DOHH2 (cell line): ENCODE data around the gene ADIG.

ENCODE experiments used
- H3F3A ChIP-seq: fragments of 200-600 bp; sonication (generic), shearing (Covaris generic); 2 replicates; pipeline ENCODE4 v1.6.0; 2016; ENCODE audit warnings: antibody characterized with exemption, mild to moderate bottlenecking; ENCODE audit not compliant: control insufficient read depth, insufficient read depth
- H3K27ac ChIP-seq: fragments of 200-600 bp; sonication (generic); 2 replicates; pipeline ENCODE4 v1.5.1; 2014; ENCODE audit warnings: low read depth, mild to moderate bottlenecking, low read length, moderate library complexity
- H3K27me3 ChIP-seq: fragments of 200-600 bp; sonication (generic); 2 replicates; pipeline ENCODE4 v1.6.1; 2014; ENCODE audit warnings: mild to moderate bottlenecking, low read length, mixed read lengths; ENCODE audit not compliant: control insufficient read depth
- H3K36me3 ChIP-seq: fragments of 200-600 bp; sonication (generic); 2 replicates; pipeline ENCODE4 v1.6.1; 2014; ENCODE audit warnings: mild to moderate bottlenecking, low read length, moderate library complexity, mixed read lengths; ENCODE audit not compliant: control insufficient read depth
- H3K4me1 ChIP-seq: fragments of 200-600 bp; sonication (generic); 2 replicates; pipeline ENCODE4 v1.6.1; 2014; ENCODE audit warnings: mild to moderate bottlenecking, low read length, mixed read lengths; ENCODE audit not compliant: control insufficient read depth
- H3K4me2 ChIP-seq: fragments of 200-600 bp; sonication (generic); 2 replicates; pipeline ENCODE4 v1.6.0; 2014; ENCODE audit warnings: mild to moderate bottlenecking, low read length, moderate library complexity
- H3K4me3 ChIP-seq: fragments of 200-600 bp; sonication (generic); 2 replicates; pipeline ENCODE4 v1.5.1; 2014; ENCODE audit warnings: mild to moderate bottlenecking, low read length, mixed read lengths
- H3K79me2 ChIP-seq: fragments of 200-600 bp; sonication (generic); 2 replicates; pipeline ENCODE4 v1.6.1; 2014; ENCODE audit warnings: mild to moderate bottlenecking, low read length, mixed read lengths; ENCODE audit not compliant: control insufficient read depth
- H3K9me2 ChIP-seq: fragments of 200-600 bp; sonication (generic); replicated peaks from 2 replicates; pipeline ENCODE4 v1.6.1; 2014; ENCODE audit warnings: mild to moderate bottlenecking, low read length, mixed read lengths; ENCODE audit not compliant: control insufficient read depth
- H3K9me3 ChIP-seq: fragments of 200-600 bp; sonication (generic); 2 replicates; pipeline ENCODE4 v1.6.1; 2014; ENCODE audit warnings: antibody characterized with exemption, low read length, mixed read lengths; ENCODE audit not compliant: control insufficient read depth, insufficient read depth
- H4K20me1 ChIP-seq: fragments of 200-600 bp; sonication (generic); 2 replicates; pipeline ENCODE4 v1.6.0; 2014; ENCODE audit warnings: low read depth, mild to moderate bottlenecking, antibody characterized with exemption, low read length, moderate library complexity; ENCODE audit not compliant: control insufficient read depth, insufficient read depth
- EZH2phosphoT487 ChIP-seq: fragments of 200-600 bp; sonication (generic); IDR thresholded peaks from 2 replicates; pipeline ENCODE4 v1.6.1; 2017; ENCODE audit warnings: borderline replicate concordance, mild to moderate bottlenecking, antibody characterized with exemption, low read length, moderate library complexity, mixed read lengths
- TF ChIP-seq, protein P1 (sequence below): fragments of 200-600 bp; sonication (generic); IDR thresholded peaks from one replicate; pipeline ENCODE4 v1.5.1; 2014; ENCODE audit warnings: antibody characterized with exemption, mild to moderate bottlenecking, low read depth, low read length; ENCODE audit not compliant: poor library complexity, severe bottlenecking

Gene ADIG

DNA sequence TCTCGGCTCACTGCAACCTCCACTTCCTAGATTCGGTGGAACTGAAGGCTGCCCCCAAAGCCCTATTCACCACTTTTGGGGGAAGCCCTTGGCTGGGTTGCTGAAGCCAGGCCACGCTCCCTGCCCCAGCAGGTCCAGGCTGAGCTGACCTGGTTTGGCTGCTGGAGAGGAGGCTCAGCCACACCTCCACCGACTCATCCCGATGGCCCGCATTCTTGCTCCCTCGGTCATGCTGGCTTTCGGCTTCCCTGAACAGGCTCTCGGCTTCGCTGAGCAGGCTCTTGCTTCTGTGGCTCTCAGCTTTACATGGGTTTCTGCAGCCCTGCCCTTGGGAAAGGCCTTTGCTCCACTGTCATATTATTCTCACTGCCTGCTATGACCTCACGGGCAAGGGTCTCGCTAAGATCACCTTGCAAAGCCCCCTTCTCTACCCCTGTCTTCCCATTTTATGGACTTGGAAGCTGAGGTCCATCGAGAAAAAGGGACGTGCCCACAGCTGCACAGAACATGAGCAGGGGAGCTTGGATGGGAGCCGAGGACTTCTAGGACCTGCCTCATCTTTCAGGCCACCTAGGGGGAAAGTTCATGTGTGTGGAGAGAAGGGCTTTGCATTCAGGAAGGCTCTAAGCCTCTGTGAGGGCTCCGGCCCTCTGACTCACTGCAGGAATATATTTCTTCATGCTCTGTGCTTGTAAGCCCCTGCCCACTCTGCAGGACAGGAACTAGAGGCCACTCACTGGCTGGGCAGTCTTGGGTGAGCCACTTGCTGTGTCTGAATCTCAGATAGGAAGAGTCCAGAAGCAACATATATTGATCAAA is 36.2 kb downstream of the ADIG start:
- Histone ChIP-seq H3K9me2 (no peaks in the 10 kb centered on the region), H3K79me2 (no peaks in the 10 kb centered on the region), H3K9me3 (no peaks in the 10 kb centered on the region), H3K4me3 (no peak overlapping the region), H3K4me1 (no peaks in the 10 kb centered on the region), H3K27me3 (peaks cover 19% of the 10 kb centered on the region; the same call in 1 of the 2 replicates), H3K27ac (no peak overlapping the region), H3K36me3 (no peaks in the 10 kb centered on the region), H3K4me2 (no peak overlapping the region), H3F3A (no peaks in the 10 kb centered on the region), H4K20me1 (no peaks in the 10 kb centered on the region)
- no peak for TF ChIP-seq EZH2phosphoT487
- TF ChIP-seq, protein P1, sequence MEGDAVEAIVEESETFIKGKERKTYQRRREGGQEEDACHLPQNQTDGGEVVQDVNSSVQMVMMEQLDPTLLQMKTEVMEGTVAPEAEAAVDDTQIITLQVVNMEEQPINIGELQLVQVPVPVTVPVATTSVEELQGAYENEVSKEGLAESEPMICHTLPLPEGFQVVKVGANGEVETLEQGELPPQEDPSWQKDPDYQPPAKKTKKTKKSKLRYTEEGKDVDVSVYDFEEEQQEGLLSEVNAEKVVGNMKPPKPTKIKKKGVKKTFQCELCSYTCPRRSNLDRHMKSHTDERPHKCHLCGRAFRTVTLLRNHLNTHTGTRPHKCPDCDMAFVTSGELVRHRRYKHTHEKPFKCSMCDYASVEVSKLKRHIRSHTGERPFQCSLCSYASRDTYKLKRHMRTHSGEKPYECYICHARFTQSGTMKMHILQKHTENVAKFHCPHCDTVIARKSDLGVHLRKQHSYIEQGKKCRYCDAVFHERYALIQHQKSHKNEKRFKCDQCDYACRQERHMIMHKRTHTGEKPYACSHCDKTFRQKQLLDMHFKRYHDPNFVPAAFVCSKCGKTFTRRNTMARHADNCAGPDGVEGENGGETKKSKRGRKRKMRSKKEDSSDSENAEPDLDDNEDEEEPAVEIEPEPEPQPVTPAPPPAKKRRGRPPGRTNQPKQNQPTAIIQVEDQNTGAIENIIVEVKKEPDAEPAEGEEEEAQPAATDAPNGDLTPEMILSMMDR, result no peak

DNA sequence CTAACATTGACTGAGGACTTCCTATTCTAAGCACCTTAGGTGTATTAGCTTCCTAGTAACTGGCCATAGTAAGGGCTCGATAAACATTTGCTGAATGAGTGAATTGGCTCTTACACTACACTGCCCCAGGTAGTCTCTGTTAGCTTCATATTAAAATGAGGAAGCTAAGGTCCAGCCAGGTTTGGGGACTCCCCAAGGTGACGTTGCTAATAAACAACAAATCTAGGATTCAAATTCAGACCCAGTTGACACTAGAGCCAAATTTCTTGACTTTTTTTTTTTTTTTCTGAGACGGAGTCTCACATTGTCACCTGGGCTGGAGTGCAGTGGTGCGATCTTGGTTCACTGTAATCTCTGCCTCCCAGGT is 36.8 kb downstream of the ADIG start:
- Histone ChIP-seq H3K4me1 (no peaks in the 10 kb centered on the region), H3K9me3 (no peaks in the 10 kb centered on the region), H3K79me2 (no peaks in the 10 kb centered on the region), H3K27me3 (peaks cover 17% of the 10 kb centered on the region; the same call in 1 of the 2 replicates), H3K4me3 (no peak overlapping the region), H3K9me2 (no peaks in the 10 kb centered on the region), H3K36me3 (no peaks in the 10 kb centered on the region), H3K27ac (no peak overlapping the region), H4K20me1 (no peaks in the 10 kb centered on the region), H3F3A (no peaks in the 10 kb centered on the region), H3K4me2 (no peak overlapping the region)
- TF ChIP-seq, protein P1, result no peak
- no peak for TF ChIP-seq EZH2phosphoT487

DNA sequence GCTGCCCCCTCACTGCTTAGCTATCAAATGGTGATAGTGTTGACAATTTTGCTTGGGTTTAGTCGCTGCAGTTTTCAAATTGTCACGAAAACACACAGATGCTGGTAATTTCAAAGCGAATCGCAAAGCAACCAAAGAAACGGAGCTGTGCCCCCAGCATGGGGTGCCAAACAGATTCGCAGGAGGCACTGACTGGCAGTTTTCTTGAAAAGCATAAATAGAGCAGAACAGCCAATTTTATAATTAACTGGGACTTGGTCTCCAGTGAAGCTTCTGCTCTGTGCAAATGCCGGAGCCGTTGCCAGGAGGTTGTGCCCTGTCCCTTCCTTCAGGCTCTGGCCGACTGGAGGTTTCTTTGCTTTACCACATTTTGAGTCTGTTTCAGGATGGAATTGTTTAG is 39.4 kb downstream of the ADIG start:
- Histone ChIP-seq H3K9me2 (no peaks in the 10 kb centered on the region), H3K4me2 (no peak overlapping the region), H3K27me3 (peaks cover 15% of the 10 kb centered on the region; the same call in 1 of the 2 replicates), H3K27ac (no peak overlapping the region), H3K36me3 (no peaks in the 10 kb centered on the region), H3K9me3 (no peaks in the 10 kb centered on the region), H3F3A (no peaks in the 10 kb centered on the region), H4K20me1 (no peaks in the 10 kb centered on the region), H3K79me2 (no peaks in the 10 kb centered on the region), H3K4me1 (no peaks in the 10 kb centered on the region), H3K4me3 (no peak overlapping the region)
- TF ChIP-seq EZH2phosphoT487, result no peak
- TF ChIP-seq, protein P1, result no peak
